CD4-positive, alpha-beta T cell treated with Interleukin-12 subunit alpha and Interleukin-12 subunit beta, for 1 hour (primary cell): ENCODE measurements around the gene SCYL2.
"Not testable (repeated sequence)": the region's sequence is repeated elsewhere in the genome, so short reads cannot be mapped to it uniquely, and the experiment has no call there.

Experiments
- DNase-seq: peaks from one replicate; pipeline ENCODE4 v3.0.0-alpha.2; 2020

SCYL2 gene

GRCh38 chr12:100265732-100266584 lies 1.0 kb upstream of the SCYL2 start:
- no peak for DNase-seq

GRCh38 chr12:100266585-100266834 lies 467 bp upstream of the SCYL2 start:
- DNase-seq: no peak

GRCh38 chr12:100267603-100268281 lies 765 bp downstream of the SCYL2 start:
- peak; percentile 31 for DNase-seq

- DNase-seq: no peak
Observed at GRCh38 chr12:100268835-100269564, 2.0 kb downstream of the SCYL2 start.

- DNase-seq: no peak
Observed at GRCh38 chr12:100273782-100274181, 6.8 kb downstream of the SCYL2 start.

GRCh38 chr12:100274291-100274690 lies 7.3 kb downstream of the SCYL2 start:
- no peak for DNase-seq

- no peak for DNase-seq
Observed at GRCh38 chr12:100279159-100279558, 12.2 kb downstream of the SCYL2 start.

- DNase-seq: no peak
Observed at GRCh38 chr12:100279607-100280244, 12.7 kb downstream of the SCYL2 start.

GRCh38 chr12:100284556-100284955 lies 17.6 kb downstream of the SCYL2 start:
- not testable (repeated sequence) for DNase-seq

GRCh38 chr12:100289038-100289437 lies 22.1 kb downstream of the SCYL2 start:
- no peak for DNase-seq

- DNase-seq: no peak
Observed at GRCh38 chr12:100290016-100290415, 23.0 kb downstream of the SCYL2 start.

GRCh38 chr12:100293017-100293416 lies 26.0 kb downstream of the SCYL2 start:
- no peak for DNase-seq

GRCh38 chr12:100294366-100294765 lies 27.4 kb downstream of the SCYL2 start:
- DNase-seq: not testable (repeated sequence)

- DNase-seq: no peak
Observed at GRCh38 chr12:100295764-100296555, 29.0 kb downstream of the SCYL2 start.

GRCh38 chr12:100302081-100302480 lies 35.1 kb downstream of the SCYL2 start:
- DNase-seq: no peak

- DNase-seq: no peak
Observed at GRCh38 chr12:100303831-100304230, 36.9 kb downstream of the SCYL2 start.

GRCh38 chr12:100304334-100304733 lies 37.4 kb downstream of the SCYL2 start:
- DNase-seq: not testable (repeated sequence)

GRCh38 chr12:100308138-100308537 lies 41.2 kb downstream of the SCYL2 start:
- not testable (repeated sequence) for DNase-seq

- no peak for DNase-seq
Observed at GRCh38 chr12:100311317-100311716, 44.3 kb downstream of the SCYL2 start.

GRCh38 chr12:100317371-100317770 lies 50.4 kb downstream of the SCYL2 start:
- no peak for DNase-seq

GRCh38 chr12:100324498-100324897 lies 57.5 kb downstream of the SCYL2 start:
- no peak for DNase-seq

GRCh38 chr12:100326208-100326607 lies 59.2 kb downstream of the SCYL2 start:
- DNase-seq: no peak

GRCh38 chr12:100329800-100330199 lies 62.8 kb downstream of the SCYL2 start:
- DNase-seq: no peak
